Breast epithelium (tissue), 3 donors: ENCODE measurements around the gene CACNG4.

Experiments
- POLR2A ChIP-seq: fragments of 450-650 bp; IDR thresholded peaks from one replicate; pipeline ENCODE4 v1.6.1; 2016; ENCODE audit warnings: antibody characterized with exemption, mild to moderate bottlenecking, moderate library complexity
- TF ChIP-seq, protein P1 (sequence below), 3 donors: fragments of 450-650 bp; IDR thresholded peaks; one replicate each; pipeline ENCODE4 v1.5.1; 2016 to 2017; ENCODE audit warnings: antibody characterized with exemption in 3 of 3, mild to moderate bottlenecking in 3 of 3, moderate library complexity in 3 of 3

DNA sequence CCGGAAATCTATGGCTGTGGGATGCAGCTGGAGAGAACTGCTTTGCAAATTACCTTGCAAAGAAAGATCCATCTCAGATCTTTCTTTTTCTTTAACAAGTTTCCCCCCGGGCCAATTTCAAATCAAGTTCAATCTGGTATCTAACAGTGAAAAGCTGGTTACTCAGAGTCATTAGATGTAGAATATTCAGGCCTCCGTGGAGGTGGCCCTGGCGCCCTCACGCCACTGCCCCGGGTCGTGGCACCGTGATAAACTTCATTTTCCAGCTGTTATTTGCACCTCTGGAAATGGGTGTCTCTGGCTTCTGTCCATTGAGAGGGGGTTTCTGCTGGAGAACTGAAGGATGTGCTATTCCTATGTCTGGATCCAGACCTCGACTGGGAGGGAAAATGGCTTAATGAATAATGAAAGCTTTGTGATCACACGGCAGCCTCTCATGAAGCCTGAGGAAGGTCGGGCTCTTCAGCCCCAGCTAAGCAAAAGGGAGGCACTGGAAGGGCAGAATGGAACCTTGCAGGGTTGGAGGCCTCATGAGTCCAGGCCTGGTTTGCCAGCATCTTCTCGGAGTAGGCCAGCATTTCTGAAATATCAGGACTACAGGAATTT lies 30.5 kb downstream of the CACNG4 start:
- no peak for TF ChIP-seq POLR2A
- TF ChIP-seq, protein P1, sequence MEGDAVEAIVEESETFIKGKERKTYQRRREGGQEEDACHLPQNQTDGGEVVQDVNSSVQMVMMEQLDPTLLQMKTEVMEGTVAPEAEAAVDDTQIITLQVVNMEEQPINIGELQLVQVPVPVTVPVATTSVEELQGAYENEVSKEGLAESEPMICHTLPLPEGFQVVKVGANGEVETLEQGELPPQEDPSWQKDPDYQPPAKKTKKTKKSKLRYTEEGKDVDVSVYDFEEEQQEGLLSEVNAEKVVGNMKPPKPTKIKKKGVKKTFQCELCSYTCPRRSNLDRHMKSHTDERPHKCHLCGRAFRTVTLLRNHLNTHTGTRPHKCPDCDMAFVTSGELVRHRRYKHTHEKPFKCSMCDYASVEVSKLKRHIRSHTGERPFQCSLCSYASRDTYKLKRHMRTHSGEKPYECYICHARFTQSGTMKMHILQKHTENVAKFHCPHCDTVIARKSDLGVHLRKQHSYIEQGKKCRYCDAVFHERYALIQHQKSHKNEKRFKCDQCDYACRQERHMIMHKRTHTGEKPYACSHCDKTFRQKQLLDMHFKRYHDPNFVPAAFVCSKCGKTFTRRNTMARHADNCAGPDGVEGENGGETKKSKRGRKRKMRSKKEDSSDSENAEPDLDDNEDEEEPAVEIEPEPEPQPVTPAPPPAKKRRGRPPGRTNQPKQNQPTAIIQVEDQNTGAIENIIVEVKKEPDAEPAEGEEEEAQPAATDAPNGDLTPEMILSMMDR (IDR thresholded peaks at IDR 0.05) = no peak
